Esophagus squamous epithelium (tissue), 5 donors: ENCODE data around the gene PDE2A. TPM values are rescaled to one million over a fixed set of nuclear protein-coding genes. Genes with fewer than 3 reads are reported as not detected.

ENCODE experiments used
- DNase-seq: peaks from one replicate; lab custom pipeline; 2025; lab: John Stamatoyannopoulos, UW
- H3K27ac ChIP-seq, 4 donors: fragments of 200-600 bp; sonication (generic); one replicate each; pipeline ENCODE4 v1.5.1; 2016 to 2019; ENCODE audit warnings: mild to moderate bottlenecking in 1 of 4
- H3K27me3 ChIP-seq, 4 donors: fragments of 200-600 bp; sonication (generic); 1 replicate in 3 of 4; 2 replicates in 1 of 4; pipeline versions ENCODE4 v1.5.1 to v1.6.0; 2017 to 2021; ENCODE audit warnings: antibody characterized with exemption in 1 of 4
- H3K36me3 ChIP-seq, 3 donors: fragments of 200-600 bp; sonication (generic); one replicate each; pipeline ENCODE4 v1.5.1; 2016 to 2019
- H3K4me1 ChIP-seq, 3 donors: fragments of 200-600 bp; sonication (generic); one replicate each; pipeline ENCODE4 v1.5.1; 2017 to 2019
- H3K4me3 ChIP-seq, 4 donors: fragments of 200-600 bp; sonication (generic); 1 replicate in 3 of 4; 2 replicates in 1 of 4; pipeline ENCODE4 v1.5.1; 2016 to 2019; ENCODE audit warnings: mild to moderate bottlenecking in 2 of 4, moderate library complexity in 1 of 4
- H3K9me3 ChIP-seq, 3 donors: fragments of 200-600 bp; sonication (generic); one replicate each; pipeline ENCODE4 v1.5.1; 2016 to 2019
- CTCF ChIP-seq, 6 experiments: fragments of 450-650 bp in 4 of 6; fragments of 200-600 bp in 2 of 6; sonication (generic) in 2 of 6; IDR thresholded peaks; one replicate each; pipeline ENCODE4 v1.5.1; 2016 to 2019; ENCODE audit warnings: antibody characterized with exemption in 6 of 6, mild to moderate bottlenecking in 4 of 6, moderate library complexity in 4 of 6
- POLR2A ChIP-seq, 4 donors: fragments of 450-650 bp; IDR thresholded peaks; one replicate each; pipeline ENCODE4 v1.6.1; 2017; ENCODE audit warnings: antibody characterized with exemption in 4 of 4, mild to moderate bottlenecking in 4 of 4, moderate library complexity in 3 of 4
- WGBS, 2 donors: methylation state at CpG; one replicate each; pipeline ENCODE4 v1.1.5; 2018; 5-methylcytosine and 5-hydroxymethylcytosine counted together
- intact Hi-C: fragments of 100-400 bp; cut with DNase I; formaldehyde crosslinking; loops from one replicate; pipeline ENCODE4 v1.15.0; 2022
- total RNA-seq, 4 donors: library from RNA; depleted of rRNA; stranded (reverse); fragments of >200 nt; gene quantifications; one replicate each; pipeline ENCODE4 v1.1.0, GENCODE V29; 2016
- donor health status: DM: yes; HTN: yes; CAD: no.

Gene PDE2A
- total RNA-seq, 4 donors from 2014 or later: 5.6 to 38.3 (median 12.9) TPM

DNA sequence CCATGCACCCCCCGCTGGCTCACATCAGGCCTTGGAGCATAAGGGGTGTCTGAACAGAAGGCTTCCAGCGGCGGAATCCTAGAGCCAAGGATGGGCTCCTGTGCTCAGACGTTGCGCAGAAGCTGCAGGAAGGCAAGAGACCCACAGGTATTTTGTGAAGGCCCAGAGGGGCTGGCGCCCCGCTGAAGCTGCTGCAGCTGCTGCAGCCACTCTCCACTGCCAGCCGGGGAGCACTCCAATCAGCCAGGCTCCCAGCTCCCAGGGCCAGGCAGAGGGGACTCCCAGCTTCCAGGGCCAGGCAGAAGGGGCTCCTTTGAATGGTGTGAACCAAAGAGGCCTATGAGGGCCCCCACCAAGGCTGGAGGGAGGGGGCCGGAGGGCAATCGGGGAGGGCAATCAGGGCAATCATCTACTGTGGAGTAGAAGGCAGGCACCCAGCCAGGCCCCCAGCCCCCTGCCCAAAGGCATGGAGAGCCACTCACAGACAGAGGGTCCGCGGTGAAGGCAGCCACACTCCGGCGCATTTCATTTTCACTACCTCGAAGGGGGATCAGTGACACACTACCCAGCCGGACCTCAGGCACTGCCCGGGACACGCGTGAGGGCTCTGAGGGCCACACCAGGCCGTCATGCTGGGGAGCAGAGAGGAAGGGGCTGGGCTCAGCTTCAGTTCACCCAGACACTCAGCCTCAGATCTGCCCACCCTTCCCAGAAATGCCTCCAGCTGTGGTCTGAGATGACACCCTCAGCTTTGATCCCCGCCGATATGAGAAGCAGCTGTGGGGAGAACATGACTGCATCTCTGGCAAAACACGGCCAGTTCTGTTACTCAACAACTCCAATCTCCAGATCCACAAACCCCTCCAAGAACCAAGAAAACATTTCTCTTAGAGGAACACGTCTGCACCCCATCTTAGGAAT, 11.6 kb upstream of the PDE2A start:
- intact Hi-C loops: no loop called here
- 52 to 60% methylated on average over 4 to 6 of the region's 24 CpGs for WGBS, 2 donors
- Histone ChIP-seq H3K36me3 (peaks cover 20 to 70% (median 23%) of the 10 kb centered on the region in 3 donors), H3K4me1 (peaks cover 0 to 56% (median 14%) of the 10 kb centered on the region in 3 donors), H3K9me3 (no peaks in the 10 kb centered on the region), H3K4me3 (no peak overlapping the region), H3K27ac (peak overlapping the region in 3 of 4 donors; percentile 48 to 80 (median 59)), H3K27me3 (peaks cover 0 to 5% (median 0%) of the 10 kb centered on the region in 4 donors)
- no peak for TF ChIP-seq POLR2A (IDR thresholded peaks at IDR 0.05)
- no peak for TF ChIP-seq CTCF (IDR thresholded peaks at IDR 0.05)
- no peak for DNase-seq

- DNase-seq: no peak
- intact Hi-C loops: no loop called here
- Histone ChIP-seq H3K4me1 (peaks cover 0 to 55% (median 14%) of the 10 kb centered on the region in 3 donors), H3K27ac (peak overlapping the region in 3 of 4 donors; percentile 48 to 80 (median 59)), H3K4me3 (no peak overlapping the region), H3K36me3 (peaks cover 17 to 56% (median 19%) of the 10 kb centered on the region in 3 donors), H3K27me3 (peaks cover 0 to 18% (median 0%) of the 10 kb centered on the region in 4 donors), H3K9me3 (no peaks in the 10 kb centered on the region)
- no peak for TF ChIP-seq POLR2A (IDR thresholded peaks at IDR 0.05)
- peak; percentile 12 to 74 (median 38) for TF ChIP-seq CTCF (IDR thresholded peaks at IDR 0.05)
- WGBS, 2 donors: 38% methylated on average over 2 of the region's 9 CpGs; no CpG with 5 or more reads in 1 of the 2 donors
Measured at GRCh38 chr11:72684236-72684912, 10.2 kb upstream of the PDE2A start.

DNA sequence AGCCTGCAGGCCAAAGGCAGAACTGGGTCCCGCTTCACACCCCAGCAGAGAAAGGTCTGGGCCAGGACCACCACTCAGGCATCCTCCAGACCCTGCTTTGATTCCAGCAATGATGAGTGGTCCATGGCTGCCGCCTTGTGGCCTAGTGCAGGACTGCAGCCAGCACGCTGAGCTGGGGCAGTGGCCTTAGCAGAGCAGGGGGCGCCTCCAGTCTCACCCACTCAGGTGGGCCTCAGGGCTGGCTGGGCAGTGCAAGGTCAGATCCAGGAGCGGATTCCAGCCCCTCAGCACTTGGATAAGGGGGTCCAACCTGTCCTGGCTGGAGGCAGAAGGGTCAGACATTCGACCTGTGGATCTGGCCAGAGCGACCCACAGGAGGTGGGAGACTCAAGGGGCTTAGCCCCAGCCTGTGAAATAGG, 9.6 kb upstream of the PDE2A start:
- Histone ChIP-seq H3K27me3 (peaks cover 0 to 24% (median 2%) of the 10 kb centered on the region in 4 donors), H3K36me3 (peaks cover 12 to 50% (median 19%) of the 10 kb centered on the region in 3 donors), H3K4me1 (peaks cover 0 to 50% (median 14%) of the 10 kb centered on the region in 3 donors), H3K9me3 (no peaks in the 10 kb centered on the region), H3K4me3 (no peak overlapping the region), H3K27ac (peak overlapping the region in 3 of 4 donors; percentile 10 to 80 (median 15))
- 0 to 47% methylated on average over 1 to 6 of the region's 7 CpGs for WGBS, 2 donors
- intact Hi-C loops: no loop called here
- no peak for TF ChIP-seq POLR2A (IDR thresholded peaks at IDR 0.05)
- peak; percentile 79 to 96 (median 88) for TF ChIP-seq CTCF (IDR thresholded peaks at IDR 0.05)
- no peak for DNase-seq

GRCh38 chr11:72682858-72683243, 8.6 kb upstream of the PDE2A start:
- peaks cover 4 to 40% (median 11%) of the 10 kb centered on the region in 3 donors for H3K36me3 ChIP-seq
- intact Hi-C loops: no loop called here
- peaks cover 0 to 45% (median 14%) of the 10 kb centered on the region in 3 donors for H3K4me1 ChIP-seq
- DNase-seq: no peak
- 17 to 47% methylated on average over 1 to 4 of the region's 4 CpGs for WGBS, 2 donors
- peaks cover 0 to 34% (median 2%) of the 10 kb centered on the region in 4 donors for H3K27me3 ChIP-seq
- H3K4me3 ChIP-seq: no peak overlapping the region
- TF ChIP-seq CTCF (IDR thresholded peaks at IDR 0.05) (no peak), POLR2A (IDR thresholded peaks at IDR 0.05) (no peak)
- no peaks in the 10 kb centered on the region for H3K9me3 ChIP-seq
- H3K27ac ChIP-seq: no peak overlapping the region
